Heart right ventricle (tissue), 16 donors: ENCODE results near the gene FBP1. TPM values are rescaled to one million over a fixed set of nuclear protein-coding genes. Genes with fewer than 3 reads are reported as not detected.

Source experiments
- ATAC-seq, 8 donors: fragments of 200-7000 bp; cut with Tn5 transposase; one replicate each; pipeline ENCODE4 v1.9.1; 2020; ENCODE audit warnings: mild to moderate bottlenecking in 8 of 8, moderate library complexity in 8 of 8, moderate number of reproducible peaks in 1 of 8
- DNase-seq, 2 donors: peaks; one replicate each; pipeline ENCODE4 v3.0.0-alpha.2; 2020
- H3K27ac ChIP-seq, 10 donors: fragments of 200-600 bp; sonication (generic) in 2 of 10; one replicate each; pipeline versions ENCODE4 v1.5.0 to v1.8.0; 2020 to 2022; ENCODE audit warnings: mild to moderate bottlenecking in 3 of 10
- H3K27me3 ChIP-seq, 7 donors: fragments of 200-600 bp; one replicate each; pipeline ENCODE4 v1.8.0; 2021 to 2022; ENCODE audit warnings: mild to moderate bottlenecking in 2 of 7
- H3K36me3 ChIP-seq, 9 donors: fragments of 200-600 bp; sonication (generic) in 1 of 9; one replicate each; pipeline versions ENCODE4 v1.5.0 to v1.8.0; 2020 to 2022; ENCODE audit warnings: mild to moderate bottlenecking in 2 of 9
- H3K4me1 ChIP-seq, 9 donors: fragments of 200-600 bp; sonication (generic) in 1 of 9; one replicate each; pipeline versions ENCODE4 v1.5.0 to v1.8.0; 2020 to 2022; ENCODE audit warnings: mild to moderate bottlenecking in 4 of 9
- H3K4me3 ChIP-seq, 10 donors: fragments of 200-600 bp; sonication (generic) in 2 of 10; one replicate each; pipeline versions ENCODE4 v1.5.0 to v1.8.0; 2020 to 2022; ENCODE audit warnings: mild to moderate bottlenecking in 7 of 10, moderate library complexity in 2 of 10
- H3K9me3 ChIP-seq, 11 donors: fragments of 200-600 bp in 10 of 11; sonication (generic) in 2 of 11; one replicate each; pipeline versions ENCODE4 v1.5.0 to v1.8.0; 2013 to 2022; ENCODE audit warnings: mild to moderate bottlenecking in 2 of 11, control low read depth in 1 of 11, moderate library complexity in 1 of 11
- CTCF ChIP-seq, 9 donors: fragments of 200-600 bp; sonication (generic) in 2 of 9; IDR thresholded peaks; one replicate each; pipeline versions ENCODE4 v1.5.0 to v1.8.0; 2021 to 2022; ENCODE audit warnings: antibody characterized with exemption in 9 of 9, mild to moderate bottlenecking in 5 of 9, moderate library complexity in 1 of 9
- WGBS, 2 donors: extraction: QIAGEN DNeasy Blood & Tissue Kit; methylation state at CpG; one replicate each; pipeline ENCODE4 v1.1.7; 2013; ENCODE audit warnings: inconsistent platforms in 1 of 2; 5-methylcytosine and 5-hydroxymethylcytosine counted together
- intact Hi-C, 10 donors: fragments of 100-400 bp; cut with DNase I; formaldehyde crosslinking; loops; one replicate each; pipeline versions ENCODE4 v1.11.1 to v1.14.2; 2022
- polyA plus RNA-seq, 2 donors: library from polyadenylated mRNA; stranded (reverse); fragments of 200-250 nt; gene quantifications; one replicate each; pipeline ENCODE4 v1.2.3, GENCODE V29; 2013
- total RNA-seq, 10 donors: library from RNA; stranded (reverse); fragmentation: NEBNext Ultra II Directional in 3 of 10; extraction: Animal tissue kit (Norgen Biotek cat#: 25700) in 3 of 10; gene quantifications; one replicate each; pipeline versions ENCODE4 v1.2.1 to v1.2.4, GENCODE V29; 2021 to 2023
- donor health status: Arrhythmogenic right ventricular cardiomyopathy.
- donor health status: ischemic (EF 13 %, LVEDD 7.1; RV severe dilation, severe dysfunction).
- donor health status: healthy with polysubstance abuse.
- donor health status: DM: no; HTN: yes; CAD: no.
- donor health status: DM: no; HTN: no; CAD: no.
- donor health status: ischemic (EF 25% LVEDD 6.9; RV normal size, moderate dysfunction).
- donor health status: ischemic (EF 25% LVEDD 5.7; RV mildly dilated, moderate dysfunction).
- donor health status: healthy.
- donor health status: DM: yes; HTN: yes; CAD: no.
- donor health status: Ischemic cardiomyopathy.
- donor health status: ischemic (EF 35%, LVEDD 5.7; RV mildly dilated, moderate dysfunction).
- donor health status: nonischemic (EF 11% LVEDD 7.7; RV severe dilation, severe dysfunction).
- donor health status: DM: yes; HTN: yes; CAD: no.
- donor health status: PGD.
- donor health status: ischemic (EF 29% LVEDD 5.4; RV normal size, mild dysfunction).
- donor health status: nonischemic (EF 23%, LVEDD 6.1; RV moderate dilation, normal function).

FBP1 gene
- total and polyA plus RNA-seq, 12 donors: 0.16 to 9.7 (median 0.57) TPM

- H3K4me3 ChIP-seq: no peak overlapping the region
- no peak overlapping the region for H3K27ac ChIP-seq
- ATAC-seq (no peak), DNase-seq (no peak)
- H3K27me3 ChIP-seq: no peaks in the 10 kb centered on the region
- no peaks in the 10 kb centered on the region for H3K36me3 ChIP-seq
- WGBS, 2 donors: 74 to 82% methylated on average over 4 of the region's 4 CpGs
- intact Hi-C loops: loop anchor here in 1 of 10 donors (10.0 kb wide), 1 partner anchor 587 kb away; no protein-coding TSS in a partner anchor
- H3K4me1 ChIP-seq: peaks cover 10 to 32% (median 15%) of the 10 kb centered on the region in 9 donors
- no peak for TF ChIP-seq CTCF (IDR thresholded peaks at IDR 0.05)
- H3K9me3 ChIP-seq: no peaks in the 10 kb centered on the region
Measured at GRCh38 chr9:94677929-94678328, 38.6 kb upstream of the FBP1 start.

- no peak for ATAC-seq
- WGBS, 2 donors: 96 to 98% methylated on average over 9 of the region's 9 CpGs
- no peak overlapping the region for H3K27ac ChIP-seq
Measured at GRCh38 chr9:94676446-94677131, 37.3 kb upstream of the FBP1 start.

GRCh38 chr9:94675008-94675881 is 35.9 kb upstream of the FBP1 start:
- no peaks in the 10 kb centered on the region for H3K27me3 ChIP-seq
- WGBS, 2 donors: 37 to 53% methylated on average over 7 of the region's 7 CpGs
- H3K4me3 ChIP-seq: no peak overlapping the region
- ATAC-seq: peak in 7 of 8 donors; percentile 22 to 88 (median 68)
- no peak for TF ChIP-seq CTCF (IDR thresholded peaks at IDR 0.05)
- DNase-seq: no peak
- intact Hi-C loops: loop anchor here in 1 of 10 donors (10.0 kb wide), 1 partner anchor 590 kb away; no protein-coding TSS in a partner anchor
- no peaks in the 10 kb centered on the region for H3K9me3 ChIP-seq
- peak overlapping the region in 5 of 10 donors; percentile 3 to 46 (median 20) for H3K27ac ChIP-seq
- no peaks in the 10 kb centered on the region for H3K36me3 ChIP-seq
- H3K4me1 ChIP-seq: peaks cover 8 to 25% (median 15%) of the 10 kb centered on the region in 9 donors

More at GRCh38 chr9:94676446-94677131, 37.3 kb upstream of the FBP1 start:
- peaks cover 10 to 28% (median 15%) of the 10 kb centered on the region in 9 donors for H3K4me1 ChIP-seq
- no peaks in the 10 kb centered on the region for H3K9me3 ChIP-seq
- no peak for TF ChIP-seq CTCF (IDR thresholded peaks at IDR 0.05)
- no peaks in the 10 kb centered on the region for H3K27me3 ChIP-seq
- DNase-seq: no peak
- H3K36me3 ChIP-seq: no peaks in the 10 kb centered on the region
- intact Hi-C loops: loop anchor here in 1 of 10 donors (10.0 kb wide), 1 partner anchor 588 kb away; no protein-coding TSS in a partner anchor
- no peak overlapping the region for H3K4me3 ChIP-seq

- TF ChIP-seq CTCF (IDR thresholded peaks at IDR 0.05): no peak
- intact Hi-C loops: loop anchor here in 1 of 10 donors (10.0 kb wide), 1 partner anchor 592 kb away; no protein-coding TSS in a partner anchor
- H3K4me3 ChIP-seq: no peak overlapping the region
- no peaks in the 10 kb centered on the region for H3K9me3 ChIP-seq
- DNase-seq: no peak
- peaks cover 9 to 35% (median 20%) of the 10 kb centered on the region in 9 donors for H3K4me1 ChIP-seq
- no peak for ATAC-seq
- H3K36me3 ChIP-seq: no peaks in the 10 kb centered on the region
- no peaks in the 10 kb centered on the region for H3K27me3 ChIP-seq
- H3K27ac ChIP-seq: no peak overlapping the region
- WGBS, 2 donors: 77 to 79% methylated on average over 2 of the region's 2 CpGs
Measured at GRCh38 chr9:94672811-94673487, 33.6 kb upstream of the FBP1 start.
